ENCODE data around the gene SYPL2. TPM values are rescaled to one million over a fixed set of nuclear protein-coding genes. Genes with fewer than 3 reads are reported as not detected.

SYPL2 gene
- total RNA-seq, 2 experiments from 2014 or later, result not detected

DNA sequence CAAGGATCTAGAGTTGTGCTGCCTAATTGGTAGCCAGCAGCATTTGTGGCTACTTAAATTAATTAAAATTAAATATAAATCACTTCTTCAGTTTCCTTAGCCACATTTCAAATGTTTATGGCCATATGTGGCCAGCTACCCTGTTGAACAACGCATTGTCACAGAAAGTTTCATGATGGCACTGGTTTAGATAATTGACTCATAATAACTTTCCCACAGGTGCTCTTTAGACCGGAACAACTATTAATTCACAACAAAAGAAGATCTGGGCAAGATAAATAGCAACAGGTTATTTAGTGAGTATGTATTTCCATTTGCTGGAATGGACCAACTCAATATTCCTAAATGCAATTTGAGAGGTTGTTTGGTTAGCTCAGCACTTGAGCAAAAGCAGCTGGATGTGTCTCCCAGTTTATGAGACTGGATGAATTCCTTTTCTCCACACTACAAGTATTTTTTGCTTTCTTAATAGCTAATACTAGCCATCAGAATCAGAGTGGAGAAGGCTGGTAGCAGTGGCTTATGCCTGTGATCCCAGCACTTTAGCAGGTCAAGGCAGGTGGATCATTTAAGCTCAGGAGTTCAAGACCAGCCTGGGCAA lies 46.9 kb downstream of the SYPL2 start:
- H2AFZ ChIP-seq (ENCODE audit: low read length), result no peak overlapping the region
- peaks cover 3% of the 10 kb centered on the region for H3K4me1 ChIP-seq (ENCODE audit: insufficient read depth, low read length, poor library complexity, severe bottlenecking)
- POLR2A ChIA-PET, result interaction anchor here (0.6 to 1.1 kb wide), 5 partner anchors 8 to 410 kb away, joined by 3 to 8 read pairs (median 3); no protein-coding TSS in a partner anchor
- CTCF ChIA-PET (ENCODE audit: unreplicated experiment), result interaction anchor here (0.8 kb wide), 1 partner anchor 17 kb away, joined by 5 read pairs; no protein-coding TSS in a partner anchor
- no peak overlapping the region for H3K4me2 ChIP-seq (ENCODE audit: low read length)
- BruUV-seq (replicated peaks), result no TSS peak
- no peaks in the 10 kb centered on the region for H3K79me2 ChIP-seq (ENCODE audit: insufficient read depth, low read depth, low read length)
- H4K20me1 ChIP-seq (ENCODE audit: insufficient read depth, low read length), result no peaks in the 10 kb centered on the region
- DNase-seq (ENCODE audit: low spot score), result no peak
- no peak for TF ChIP-seq EZH2phosphoT487 (IDR thresholded peaks at IDR 0.05; ENCODE audit: borderline replicate concordance, low read depth, low read length)
- TF ChIP-seq CTCF (conservative IDR thresholded peaks at IDR 0.05; ENCODE audit: low read length), result no peak
- intact Hi-C loops (cut with micrococcal nuclease; ENCODE audit: unreplicated experiment), result no loop called here
- no peaks in the 10 kb centered on the region for H3K9me2 ChIP-seq (ENCODE audit: insufficient read depth, low read length)
- no peaks in the 10 kb centered on the region for H3K36me3 ChIP-seq (ENCODE audit: insufficient read depth, low read length)
- no peaks in the 10 kb centered on the region for H3K9me3 ChIP-seq (ENCODE audit: low read length)
- no peak overlapping the region for H3K4me3 ChIP-seq (ENCODE audit: low read depth, low read length, poor library complexity, severe bottlenecking)
- H3K27ac ChIP-seq (ENCODE audit: low read depth, low read length, poor library complexity, severe bottlenecking), result no peak overlapping the region

DNA sequence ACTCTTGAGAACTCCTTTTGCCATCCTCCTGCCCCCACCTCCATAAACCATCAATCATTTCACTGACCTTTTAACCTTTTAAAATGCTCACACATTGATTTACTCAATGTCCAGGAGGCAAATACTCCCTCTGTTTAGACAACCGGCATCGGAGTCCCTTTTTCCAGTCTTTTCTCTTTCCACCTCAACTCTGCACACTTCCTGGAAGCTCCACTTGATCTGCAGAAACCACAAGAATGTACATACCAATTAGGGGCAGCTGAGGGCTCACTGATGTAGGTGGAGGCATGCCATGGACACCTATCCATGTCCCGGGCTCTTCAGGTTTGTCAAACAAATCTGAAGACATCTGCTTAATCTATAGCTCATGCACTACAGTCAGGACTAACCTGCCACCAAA lies 48.5 kb downstream of the SYPL2 start:
- H3K36me3 ChIP-seq (ENCODE audit: insufficient read depth, low read length), result no peaks in the 10 kb centered on the region
- intact Hi-C loops (cut with micrococcal nuclease; ENCODE audit: unreplicated experiment), result no loop called here
- BruUV-seq (replicated peaks), result no TSS peak
- H3K9me2 ChIP-seq (ENCODE audit: insufficient read depth, low read length), result no peaks in the 10 kb centered on the region
- H3K4me3 ChIP-seq (ENCODE audit: low read depth, low read length, poor library complexity, severe bottlenecking), result no peak overlapping the region
- no peak overlapping the region for H3K4me2 ChIP-seq (ENCODE audit: low read length)
- no peaks in the 10 kb centered on the region for H3K79me2 ChIP-seq (ENCODE audit: insufficient read depth, low read depth, low read length)
- no peaks in the 10 kb centered on the region for H3K9me3 ChIP-seq (ENCODE audit: low read length)
- DNase-seq (ENCODE audit: low spot score), result no peak
- peaks cover 3% of the 10 kb centered on the region for H3K4me1 ChIP-seq (ENCODE audit: insufficient read depth, low read length, poor library complexity, severe bottlenecking)
- H2AFZ ChIP-seq (ENCODE audit: low read length), result no peak overlapping the region
- TF ChIP-seq CTCF (conservative IDR thresholded peaks at IDR 0.05; ENCODE audit: low read length) (no peak), EZH2phosphoT487 (IDR thresholded peaks at IDR 0.05; ENCODE audit: borderline replicate concordance, low read depth, low read length) (no peak)
- ChIA-PET CTCF (ENCODE audit: unreplicated experiment) (no interaction called here), POLR2A (interaction anchor here (0.6 to 1.9 kb wide), 5 partner anchors 10 to 141 kb away, joined by 3 to 7 read pairs (median 5); partner anchors contain the start of gene GSTM4)
- no peak overlapping the region for H3K27ac ChIP-seq (ENCODE audit: low read depth, low read length, poor library complexity, severe bottlenecking)
- no peaks in the 10 kb centered on the region for H4K20me1 ChIP-seq (ENCODE audit: insufficient read depth, low read length)

GRCh38 chr1:109516872-109517271 lies 50.5 kb downstream of the SYPL2 start:
- H3K4me2 ChIP-seq (ENCODE audit: low read length), result no peak overlapping the region
- H3K27ac ChIP-seq (ENCODE audit: low read depth, low read length, poor library complexity, severe bottlenecking), result no peak overlapping the region
- H3K9me2 ChIP-seq (ENCODE audit: insufficient read depth, low read length), result no peaks in the 10 kb centered on the region
- no peaks in the 10 kb centered on the region for H3K79me2 ChIP-seq (ENCODE audit: insufficient read depth, low read depth, low read length)
- intact Hi-C loops (cut with micrococcal nuclease; ENCODE audit: unreplicated experiment), result no loop called here
- H3K36me3 ChIP-seq (ENCODE audit: insufficient read depth, low read length), result no peaks in the 10 kb centered on the region
- no peaks in the 10 kb centered on the region for H4K20me1 ChIP-seq (ENCODE audit: insufficient read depth, low read length)
- ChIA-PET POLR2A (interaction anchor here (1.0 to 1.9 kb wide), 2 partner anchors 12 to 15 kb away, joined by 3 to 7 read pairs; no protein-coding TSS in a partner anchor), CTCF (ENCODE audit: unreplicated experiment) (interaction anchor here (1.4 kb wide), 1 partner anchor 15 kb away, joined by 9 read pairs; no protein-coding TSS in a partner anchor)
- H2AFZ ChIP-seq (ENCODE audit: low read length), result no peak overlapping the region
- DNase-seq (ENCODE audit: low spot score), result no peak
- BruUV-seq (replicated peaks), result no TSS peak
- no peak for TF ChIP-seq CTCF (conservative IDR thresholded peaks at IDR 0.05; ENCODE audit: low read length)
- TF ChIP-seq EZH2phosphoT487 (IDR thresholded peaks at IDR 0.05; ENCODE audit: borderline replicate concordance, low read depth, low read length), result no peak
- no peaks in the 10 kb centered on the region for H3K9me3 ChIP-seq (ENCODE audit: low read length)
- H3K4me1 ChIP-seq (ENCODE audit: insufficient read depth, low read length, poor library complexity, severe bottlenecking), result no peaks in the 10 kb centered on the region
- H3K4me3 ChIP-seq (ENCODE audit: low read depth, low read length, poor library complexity, severe bottlenecking), result no peak overlapping the region
